Measurements from ENCODE around the gene MIOS.

DNA sequence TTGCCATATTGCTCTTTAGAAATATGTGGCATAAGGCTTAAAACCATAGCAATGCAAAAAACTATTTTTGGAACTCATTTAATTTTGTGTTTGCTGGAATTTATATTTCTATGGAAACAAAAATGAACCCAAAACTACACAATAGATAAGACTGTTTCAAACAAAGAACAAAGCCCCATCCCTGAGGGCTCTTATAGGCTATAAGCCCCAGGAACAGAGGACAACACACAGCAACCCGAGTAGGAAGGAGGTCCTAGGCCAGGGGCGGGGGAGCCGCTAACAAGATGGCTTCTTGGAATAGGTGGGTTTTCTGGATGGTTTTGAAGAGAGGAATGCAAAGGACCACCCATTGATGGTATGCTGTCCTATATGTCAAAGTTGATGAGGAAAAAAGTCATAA is 39.6 kb upstream of the MIOS start:
- TF ChIP-seq, protein P1, sequence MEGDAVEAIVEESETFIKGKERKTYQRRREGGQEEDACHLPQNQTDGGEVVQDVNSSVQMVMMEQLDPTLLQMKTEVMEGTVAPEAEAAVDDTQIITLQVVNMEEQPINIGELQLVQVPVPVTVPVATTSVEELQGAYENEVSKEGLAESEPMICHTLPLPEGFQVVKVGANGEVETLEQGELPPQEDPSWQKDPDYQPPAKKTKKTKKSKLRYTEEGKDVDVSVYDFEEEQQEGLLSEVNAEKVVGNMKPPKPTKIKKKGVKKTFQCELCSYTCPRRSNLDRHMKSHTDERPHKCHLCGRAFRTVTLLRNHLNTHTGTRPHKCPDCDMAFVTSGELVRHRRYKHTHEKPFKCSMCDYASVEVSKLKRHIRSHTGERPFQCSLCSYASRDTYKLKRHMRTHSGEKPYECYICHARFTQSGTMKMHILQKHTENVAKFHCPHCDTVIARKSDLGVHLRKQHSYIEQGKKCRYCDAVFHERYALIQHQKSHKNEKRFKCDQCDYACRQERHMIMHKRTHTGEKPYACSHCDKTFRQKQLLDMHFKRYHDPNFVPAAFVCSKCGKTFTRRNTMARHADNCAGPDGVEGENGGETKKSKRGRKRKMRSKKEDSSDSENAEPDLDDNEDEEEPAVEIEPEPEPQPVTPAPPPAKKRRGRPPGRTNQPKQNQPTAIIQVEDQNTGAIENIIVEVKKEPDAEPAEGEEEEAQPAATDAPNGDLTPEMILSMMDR (IDR thresholded peaks at IDR 0.05; ENCODE audit: low read depth, low read length): no peak
- TF ChIP-seq POLR2A (IDR thresholded peaks at IDR 0.05; ENCODE audit: extremely low read depth, insufficient read length): no peak
